ENCODE results near the gene C20orf144.

The C20orf144 gene

DNA sequence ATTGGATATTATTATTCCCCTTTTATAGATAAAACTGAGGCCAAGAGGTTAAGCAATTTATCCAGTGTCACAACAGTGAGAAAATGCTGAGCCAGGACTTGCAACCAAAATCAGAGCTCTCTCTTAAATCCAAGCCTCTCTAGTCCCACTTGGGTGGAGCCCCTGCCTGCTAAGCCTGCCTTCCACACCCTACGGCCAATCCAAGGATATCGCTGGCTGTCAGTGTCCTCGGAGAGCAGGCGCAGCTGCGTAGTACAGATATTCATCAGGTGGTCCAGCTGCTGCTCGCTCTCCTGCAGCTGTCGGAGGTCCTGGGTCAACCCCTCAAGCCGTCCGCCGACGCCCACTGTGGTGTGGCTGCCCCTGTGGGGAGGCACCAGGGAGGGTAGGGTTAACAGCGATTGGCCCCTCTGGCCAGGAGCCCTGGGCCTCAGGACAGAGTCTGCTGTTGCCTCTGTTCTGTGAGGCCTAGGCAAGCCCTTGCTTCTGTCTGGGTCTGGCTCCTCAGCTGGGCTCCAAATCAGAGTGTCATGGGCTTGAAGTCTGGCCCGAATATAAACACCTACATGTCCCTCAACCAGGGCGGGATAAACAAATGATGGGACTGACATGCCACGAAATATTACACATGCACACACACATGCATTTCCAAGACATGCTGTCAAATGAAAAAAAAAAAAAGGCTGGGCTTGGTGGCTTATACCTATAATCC, 16.0 kb downstream of the C20orf144 start:
- no peak for DNase-seq

DNA sequence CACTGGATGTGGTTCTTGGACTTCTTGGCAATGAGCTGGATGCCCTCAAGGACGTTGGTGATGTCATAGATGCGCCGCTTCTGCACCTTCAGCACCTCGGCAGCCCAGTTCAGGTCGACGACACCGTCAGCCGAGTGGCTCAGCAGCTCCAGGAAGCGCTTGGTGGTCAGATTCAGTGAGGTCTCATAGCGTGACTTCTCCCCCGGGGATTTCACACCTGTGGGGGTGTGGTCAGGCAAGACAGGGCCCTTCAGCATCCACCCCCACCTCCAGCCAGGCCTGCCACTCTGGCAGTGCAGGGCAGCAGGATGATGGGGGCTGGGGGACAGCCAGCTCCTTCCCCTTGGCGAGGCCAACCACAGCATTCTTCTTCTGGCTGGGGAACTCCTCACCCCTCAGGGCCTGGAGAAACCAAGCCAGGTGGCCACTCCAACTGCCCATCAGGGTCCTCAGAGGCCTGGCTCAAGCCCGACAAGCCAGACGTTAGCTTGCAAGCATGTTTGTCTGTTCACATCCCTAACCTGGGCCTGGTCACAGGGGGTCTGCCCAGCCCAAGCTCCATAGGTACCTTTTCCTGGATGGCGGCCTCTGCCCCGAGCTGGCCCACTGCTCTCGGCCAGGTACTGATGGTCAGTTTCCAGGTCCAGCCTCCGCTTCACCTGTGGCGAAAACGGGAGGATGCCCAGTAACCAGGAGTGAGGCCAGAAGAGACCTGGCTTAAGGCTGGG, 17.8 kb downstream of the C20orf144 start:
- no peak for DNase-seq

DNA sequence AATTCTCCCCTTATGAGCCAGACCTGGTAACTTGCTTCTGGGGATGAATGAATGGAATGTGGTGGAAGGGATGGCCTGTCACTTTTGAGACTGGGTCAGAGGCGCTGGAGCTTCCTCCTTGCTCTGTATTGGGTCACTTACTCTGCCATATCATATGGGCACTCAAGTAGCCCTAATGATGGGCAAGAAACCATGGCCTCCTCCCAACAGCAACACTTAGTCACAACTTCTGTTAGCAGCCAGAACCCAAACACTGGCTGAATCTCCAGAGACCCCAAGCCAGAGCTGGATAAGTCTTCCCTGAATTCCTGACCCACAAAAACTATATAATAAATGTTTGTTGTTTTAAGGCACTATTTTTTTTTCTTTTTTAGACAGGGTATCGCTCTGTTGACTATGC, 18.6 kb downstream of the C20orf144 start:
- no peak for DNase-seq

DNA sequence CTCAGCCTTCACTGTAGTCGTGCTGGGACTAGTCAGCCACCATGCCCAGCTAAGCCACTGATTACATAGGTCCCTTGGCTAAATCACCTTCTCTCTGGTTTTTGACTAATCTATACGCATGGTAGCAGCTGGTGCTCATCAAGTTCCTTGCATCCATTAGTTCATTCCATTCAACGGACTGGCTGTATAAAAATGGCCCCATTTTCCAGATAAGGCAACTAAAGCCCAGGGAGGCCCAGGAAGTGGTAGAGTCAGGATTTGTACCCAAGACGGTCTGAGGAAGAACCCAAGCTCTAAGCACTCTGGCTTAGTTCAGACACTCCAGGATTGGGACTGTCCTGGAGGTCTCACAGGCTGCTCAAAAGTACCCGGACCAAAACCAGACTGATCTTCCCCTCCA, 19.2 kb downstream of the C20orf144 start:
- no peak for DNase-seq

DNA sequence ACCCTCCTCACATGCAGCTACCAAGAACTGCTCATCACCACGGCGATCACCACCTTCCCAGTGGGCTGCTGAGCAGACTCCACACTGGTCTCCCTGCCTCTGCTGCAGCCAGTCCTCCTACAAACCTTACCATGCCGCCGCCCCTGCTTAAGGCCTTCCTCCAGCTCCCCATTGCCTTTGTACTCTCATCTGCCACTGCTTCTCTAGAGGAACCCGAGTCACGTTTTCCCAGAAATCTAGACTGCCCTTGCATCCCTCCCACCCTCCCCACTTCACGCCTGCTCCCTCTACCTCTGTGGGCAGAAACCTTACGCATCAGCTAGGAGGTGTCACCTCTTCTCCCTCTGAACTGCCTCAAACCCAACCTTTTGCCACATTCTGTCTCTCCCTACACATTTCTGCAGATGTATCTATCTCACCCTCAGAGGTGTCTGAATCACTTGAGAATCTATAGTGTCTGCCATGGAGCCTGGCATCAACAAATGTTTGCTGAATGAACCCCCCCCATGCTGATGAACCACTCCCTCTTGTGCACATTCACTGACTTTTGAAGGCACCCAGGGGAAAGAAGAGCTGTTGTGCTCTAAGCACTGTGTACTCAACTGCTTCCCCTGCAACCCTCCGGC, 19.7 kb downstream of the C20orf144 start:
- no peak for DNase-seq

DNA sequence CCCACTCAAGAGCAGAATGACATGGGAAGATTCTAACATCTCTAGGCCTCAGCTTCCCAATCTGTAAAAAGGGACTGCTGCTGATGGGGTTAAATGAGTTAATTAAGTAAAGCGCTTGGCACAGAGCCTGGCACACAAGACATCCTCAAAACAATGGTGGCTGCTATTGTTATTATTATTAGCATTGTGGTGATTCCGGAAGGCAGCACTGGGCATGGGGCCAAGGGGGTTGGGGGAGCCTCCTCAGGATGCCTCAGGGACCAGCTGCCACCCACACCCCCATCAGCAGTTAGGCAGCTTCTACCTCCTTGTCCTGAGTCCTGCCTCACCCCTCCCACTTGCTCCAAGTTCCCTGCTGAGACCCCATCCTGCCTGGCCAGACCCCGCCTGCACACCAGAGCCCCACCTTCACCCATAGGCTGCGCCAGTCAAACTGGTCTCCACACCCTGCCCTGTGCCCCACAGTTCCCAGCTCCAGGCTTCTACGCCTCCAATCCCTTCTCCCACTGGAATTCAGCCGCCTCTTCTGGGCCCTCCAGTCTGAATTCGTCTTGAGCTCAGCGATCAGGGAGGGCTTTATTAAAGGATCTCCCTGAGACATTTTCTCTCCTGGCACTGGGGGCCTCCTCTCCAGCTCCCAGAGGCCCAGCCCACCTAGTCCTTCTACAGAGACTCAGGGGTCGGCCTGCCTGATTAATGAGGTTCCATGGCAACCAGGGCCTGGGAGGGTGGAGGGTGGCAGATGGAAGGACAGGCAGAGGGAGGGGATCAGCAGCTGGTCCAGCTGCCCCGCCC, 22.6 kb downstream of the C20orf144 start:
- DNase-seq, result no peak

DNA sequence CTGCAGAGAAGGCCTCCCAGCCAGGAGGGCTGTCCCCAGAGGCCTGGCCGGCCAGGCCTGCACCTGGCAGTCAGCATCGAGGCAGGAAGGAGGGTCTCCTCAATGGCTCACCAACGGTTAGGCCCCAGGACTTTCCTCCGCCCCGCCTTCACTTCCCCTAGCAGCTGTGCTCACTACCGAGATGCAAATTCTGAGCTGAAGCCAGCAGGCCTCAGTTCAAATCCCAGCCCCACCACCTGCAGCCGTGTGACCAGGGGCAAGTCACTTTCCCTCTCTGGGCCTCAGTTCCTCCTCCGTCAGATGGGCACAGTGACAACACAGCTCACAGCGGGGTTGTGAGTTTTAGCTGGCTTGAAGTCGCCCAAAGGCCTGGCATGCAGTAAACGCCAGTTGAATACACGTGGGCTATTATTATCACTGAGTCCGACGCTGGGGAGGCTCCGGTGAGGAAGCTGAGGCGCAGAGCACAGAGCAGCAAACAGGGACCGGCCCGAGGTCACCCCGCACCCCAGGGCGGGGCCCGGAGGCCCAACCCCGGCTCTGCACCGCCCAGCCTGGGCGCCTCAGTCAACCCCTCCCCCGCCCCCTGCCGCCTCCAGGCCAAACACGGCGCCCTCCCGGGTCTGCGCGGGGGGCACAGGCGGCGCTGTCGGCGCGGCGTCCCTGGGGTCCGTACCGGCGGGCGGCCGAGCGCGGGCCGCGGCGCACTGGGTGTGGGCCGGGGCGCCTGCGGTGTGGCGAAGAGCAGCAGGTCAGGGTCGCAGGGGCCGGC, 23.4 kb downstream of the C20orf144 start:
- peak; percentile 63 for DNase-seq

DNA sequence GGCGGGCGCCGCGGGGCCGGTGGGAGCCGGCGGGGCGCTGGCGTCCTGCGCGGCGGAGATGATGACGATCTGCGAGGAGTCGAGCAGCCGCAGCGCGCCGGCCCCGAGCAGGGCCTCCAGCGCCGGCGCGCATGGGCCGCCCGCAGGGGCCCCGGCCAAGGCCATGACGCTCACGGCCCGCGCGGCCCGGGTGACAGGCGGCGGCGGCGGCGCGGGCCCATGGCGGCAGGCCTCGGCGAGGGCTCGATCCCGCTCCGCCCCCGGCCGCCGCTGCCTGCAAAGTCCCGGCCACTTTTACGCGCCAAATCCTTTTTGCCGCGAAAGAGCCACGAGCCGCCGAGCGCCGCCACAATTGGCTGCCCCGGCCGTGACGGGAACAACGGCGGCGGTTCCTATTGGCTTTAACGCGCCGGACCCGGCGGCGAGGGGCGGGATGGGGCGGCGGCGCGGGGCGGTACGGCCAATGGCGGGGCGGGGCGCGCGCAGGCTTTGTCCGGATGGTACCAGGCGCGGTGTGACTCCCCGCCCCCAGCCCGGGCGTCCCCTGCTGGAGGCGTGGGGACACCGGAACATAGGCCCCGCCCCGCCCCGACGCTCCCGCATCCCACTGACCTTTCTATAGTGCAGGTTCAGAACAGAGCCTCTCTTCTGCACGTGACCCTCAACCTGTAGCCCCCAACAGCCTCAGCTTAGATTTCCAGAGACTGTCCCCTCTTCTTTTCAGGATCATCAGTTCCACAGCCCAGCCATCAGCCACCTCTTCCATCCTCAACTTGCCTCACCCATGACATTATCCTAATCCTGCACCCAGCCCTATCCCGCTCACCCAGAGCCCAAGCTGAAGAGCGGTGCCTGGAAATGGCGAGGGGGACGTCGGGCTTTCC, 24.2 kb downstream of the C20orf144 start, which contains the start of gene E2F1:
E2F1 (minus strand) TSS at position 286 of the 884 bp plus-strand sequence; CDS start at position 165, 121 bp downstream.
- peak; percentile 97 for DNase-seq

DNA sequence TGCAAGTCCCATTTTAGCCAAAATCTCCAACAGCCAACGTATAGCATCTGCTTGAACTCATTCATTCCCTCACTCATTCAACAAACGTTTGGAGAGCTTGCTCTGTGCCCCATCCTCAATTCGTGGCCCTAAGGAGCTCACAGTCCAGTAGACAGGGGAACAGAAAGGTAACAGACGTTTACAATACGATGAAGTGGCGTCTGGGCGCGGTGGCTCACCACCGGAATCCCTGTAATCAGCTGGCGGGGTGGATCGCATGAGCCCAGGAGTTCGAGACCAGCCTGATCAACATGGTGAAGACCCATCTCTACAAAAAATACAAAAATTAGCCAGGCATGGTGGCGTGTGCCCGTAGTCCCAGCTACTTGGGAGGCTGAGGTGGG, 24.8 kb downstream of the C20orf144 start:
- DNase-seq, result no peak

DNA sequence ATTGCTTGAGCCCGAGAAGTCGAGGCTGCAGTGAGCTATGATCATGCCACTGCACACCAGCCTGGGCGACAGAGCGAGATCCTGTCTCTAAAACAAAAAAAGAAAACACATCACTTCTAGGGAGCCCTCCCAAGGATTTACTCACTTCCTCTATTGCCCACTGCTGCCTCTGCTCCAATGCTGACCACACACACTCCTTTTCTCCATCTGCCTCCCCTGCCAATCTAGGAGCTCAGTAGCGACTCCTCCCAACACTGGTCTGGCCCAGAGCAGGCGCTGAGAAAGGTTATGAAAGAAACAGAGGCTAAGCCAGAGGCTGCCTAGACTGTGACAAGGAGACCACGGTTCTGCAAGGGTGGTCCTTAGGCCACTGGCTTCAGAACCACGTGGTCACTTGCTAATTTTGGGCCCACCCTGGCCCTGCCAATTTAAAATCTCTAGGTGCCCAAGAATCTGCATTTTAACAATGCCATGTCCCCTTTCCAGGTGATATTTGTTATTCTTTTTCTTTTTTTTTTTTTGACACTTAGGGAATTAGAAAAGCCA, 25.3 kb downstream of the C20orf144 start:
- DNase-seq, result no peak

DNA sequence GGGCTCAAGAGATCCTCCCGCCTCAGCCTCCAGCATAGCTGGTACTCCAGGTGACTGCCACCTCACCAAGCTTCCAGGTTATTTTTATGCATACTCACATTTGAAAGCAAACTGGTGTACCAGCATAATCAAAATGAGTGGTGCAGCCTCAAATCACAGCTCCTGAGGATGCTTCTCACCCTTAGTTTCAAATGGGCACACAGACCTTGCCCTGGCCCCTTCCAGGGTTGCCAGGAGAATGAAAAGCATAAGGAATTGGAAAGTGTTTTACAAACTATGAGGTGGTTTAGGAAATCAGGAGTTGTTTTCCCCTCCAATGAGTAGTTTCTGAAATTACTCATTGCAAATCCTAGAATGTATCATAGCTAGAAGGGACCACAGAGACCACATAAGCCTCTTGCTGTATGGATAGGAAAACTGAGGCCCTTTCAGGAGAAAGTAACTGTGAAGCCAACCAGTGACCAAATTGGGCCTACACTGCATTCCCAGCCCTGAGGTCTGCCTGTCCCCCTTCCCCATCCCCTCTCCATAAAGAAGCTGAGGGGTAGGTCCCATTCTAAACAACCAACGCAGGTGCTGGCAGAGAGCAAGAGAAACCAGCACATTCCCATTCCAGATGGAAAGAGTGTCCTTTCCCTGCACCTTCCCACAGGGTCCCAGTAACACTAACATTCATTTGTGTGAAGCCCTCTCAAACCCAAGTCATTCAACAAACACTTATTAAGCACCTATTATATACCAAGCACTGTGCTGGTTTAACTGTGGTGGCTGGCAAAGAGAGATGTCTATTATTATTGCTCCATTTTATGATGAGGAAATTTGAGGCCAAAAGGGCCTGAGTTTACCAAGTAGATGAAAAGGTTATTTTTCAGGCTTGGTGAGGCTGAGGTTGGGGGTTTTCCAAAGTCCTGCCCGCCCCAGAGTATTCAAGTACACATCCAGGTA, 26.1 kb downstream of the C20orf144 start:
- no peak for DNase-seq

DNA sequence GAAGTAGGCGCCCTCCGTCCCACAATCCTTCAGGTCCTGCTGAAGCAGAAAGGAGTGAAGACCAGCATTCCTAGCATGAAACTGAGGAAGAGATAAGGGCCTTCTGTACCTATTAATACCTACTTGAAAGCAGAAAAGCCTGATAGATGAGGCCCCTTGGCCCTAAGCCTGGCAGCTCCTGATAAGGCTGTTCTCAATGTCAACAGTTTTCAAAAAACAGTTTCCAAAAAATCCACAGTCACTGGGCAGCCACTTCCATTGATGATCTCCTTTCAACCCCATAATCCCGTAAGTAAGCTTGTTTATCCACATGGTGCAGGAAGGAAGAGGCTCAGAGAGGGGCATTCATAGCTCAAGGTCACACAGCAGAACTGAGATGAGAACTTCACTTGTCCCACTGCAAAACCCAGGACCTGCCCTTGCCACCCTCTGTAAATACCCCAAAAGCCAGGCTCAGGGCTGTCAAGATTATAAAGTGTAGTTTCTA, 26.9 kb downstream of the C20orf144 start:
- no peak for DNase-seq

DNA sequence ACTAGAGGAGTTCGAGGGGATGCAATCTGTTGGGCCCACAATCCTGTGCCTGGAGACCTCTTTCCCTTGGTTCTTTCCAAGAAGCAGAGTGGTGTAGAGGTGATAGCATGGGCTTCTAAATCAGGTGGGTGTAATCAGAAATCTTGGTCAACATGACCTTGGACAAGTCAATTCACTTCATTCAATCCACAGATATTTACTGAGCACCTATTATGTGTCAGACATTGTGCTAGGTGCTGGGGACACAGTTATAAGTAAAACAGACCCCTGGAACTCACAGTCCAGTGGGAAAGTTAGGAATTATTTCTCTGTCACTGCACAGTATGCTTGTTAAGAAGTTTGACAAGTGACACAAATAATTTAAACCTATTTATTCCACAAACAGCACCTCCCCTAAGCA, 27.4 kb downstream of the C20orf144 start:
- no peak for DNase-seq

DNA sequence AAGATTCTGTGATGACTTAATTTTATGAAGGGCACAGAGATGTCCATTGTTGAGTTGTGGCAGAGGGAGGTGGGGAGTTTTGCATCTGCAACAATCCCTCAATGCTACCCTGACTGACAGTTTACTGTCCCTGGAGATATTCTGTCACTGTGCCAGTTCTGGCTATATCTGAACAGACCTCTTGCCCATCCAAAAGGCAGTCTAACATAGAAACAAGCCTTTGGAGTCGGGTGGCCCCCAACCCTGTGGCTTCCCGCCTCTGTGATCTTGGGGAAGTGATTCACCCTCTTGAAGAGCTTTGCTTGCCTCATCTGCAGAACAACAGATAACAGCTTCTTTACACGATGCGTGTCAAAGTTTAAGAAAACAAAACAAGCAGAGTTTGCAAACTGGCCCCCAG, 27.8 kb downstream of the C20orf144 start:
- no peak for DNase-seq

DNA sequence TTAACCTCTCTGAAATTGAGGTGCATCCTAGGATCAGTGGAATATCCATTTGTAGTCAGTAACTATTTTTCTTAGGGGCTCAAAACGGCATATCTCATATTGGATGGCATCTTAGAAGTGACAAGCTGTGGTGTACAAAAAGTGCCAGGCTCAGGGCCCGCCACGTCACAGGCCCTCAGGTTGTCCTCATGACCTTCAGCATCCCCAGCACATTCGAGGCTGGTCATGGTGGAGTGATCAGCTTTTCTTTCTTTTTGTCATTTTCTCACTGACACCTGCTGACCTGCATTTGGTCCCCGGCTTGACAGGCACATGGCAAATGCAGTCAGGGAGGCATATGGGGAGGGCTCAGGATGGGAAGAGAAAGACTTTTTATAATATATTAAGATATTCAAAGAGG, 31.2 kb downstream of the C20orf144 start:
- no peak for DNase-seq

DNA sequence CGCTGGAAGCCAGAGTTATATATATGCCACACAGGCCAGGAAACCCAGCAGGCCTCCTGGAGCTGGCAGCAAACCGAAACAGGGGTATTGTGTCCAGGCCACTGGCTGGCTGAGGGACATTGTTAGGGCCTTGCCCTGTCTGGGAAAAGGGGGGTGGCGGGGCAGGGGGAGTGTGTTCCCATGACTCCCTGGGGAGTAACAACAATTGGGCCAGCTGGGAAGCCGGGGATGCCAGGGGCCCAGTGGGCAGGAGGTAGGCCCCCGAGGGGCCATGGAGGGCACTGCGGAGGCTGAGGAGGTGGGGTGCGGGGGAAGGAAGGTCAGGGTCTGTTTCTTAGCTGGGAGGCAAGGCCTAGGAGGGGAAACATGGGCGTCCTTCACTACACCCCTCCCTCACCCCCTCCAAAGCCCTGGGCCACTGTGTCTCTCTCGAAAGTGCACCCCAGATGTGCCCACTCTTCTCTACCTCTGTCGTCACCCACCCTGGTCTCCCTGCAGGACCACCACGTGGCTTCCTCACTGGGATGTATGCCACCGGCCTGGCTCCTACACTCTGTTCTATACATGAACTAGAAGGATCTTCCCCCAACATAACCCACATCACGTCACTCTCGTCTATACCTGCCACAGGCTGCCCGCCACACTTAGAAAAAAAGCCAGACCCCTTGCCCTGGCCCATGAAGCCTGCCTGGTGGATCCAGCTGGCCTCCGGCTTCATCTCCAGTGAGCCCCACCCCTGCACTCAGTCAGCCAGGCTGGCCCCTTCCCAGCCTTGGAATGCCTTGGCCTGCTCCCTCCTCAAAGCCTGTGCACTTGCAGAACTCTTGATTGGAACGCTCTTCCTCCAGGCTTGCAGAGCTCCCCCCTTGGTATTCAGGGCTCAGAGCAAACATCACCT, 31.9 kb downstream of the C20orf144 start:
- DNase-seq, result no peak

DNA sequence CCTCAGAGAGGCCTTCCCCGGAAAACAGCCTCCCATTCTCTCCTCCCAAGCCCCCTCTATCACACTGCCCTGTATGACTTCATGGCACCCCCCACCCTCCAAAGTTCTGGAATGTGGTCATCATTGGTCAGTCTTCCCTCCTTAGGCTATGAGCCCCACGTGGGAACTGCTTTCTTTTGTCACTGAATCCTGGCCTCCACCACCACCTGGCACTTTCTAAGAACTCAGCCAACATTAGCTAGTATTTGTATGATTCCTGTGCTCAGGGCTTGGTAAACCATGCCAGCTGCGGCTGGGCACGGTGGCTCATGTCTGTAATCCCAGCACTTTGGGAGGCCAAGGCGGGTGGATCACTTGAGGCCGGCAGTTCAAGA, 32.5 kb downstream of the C20orf144 start:
- DNase-seq, result no peak

DNA sequence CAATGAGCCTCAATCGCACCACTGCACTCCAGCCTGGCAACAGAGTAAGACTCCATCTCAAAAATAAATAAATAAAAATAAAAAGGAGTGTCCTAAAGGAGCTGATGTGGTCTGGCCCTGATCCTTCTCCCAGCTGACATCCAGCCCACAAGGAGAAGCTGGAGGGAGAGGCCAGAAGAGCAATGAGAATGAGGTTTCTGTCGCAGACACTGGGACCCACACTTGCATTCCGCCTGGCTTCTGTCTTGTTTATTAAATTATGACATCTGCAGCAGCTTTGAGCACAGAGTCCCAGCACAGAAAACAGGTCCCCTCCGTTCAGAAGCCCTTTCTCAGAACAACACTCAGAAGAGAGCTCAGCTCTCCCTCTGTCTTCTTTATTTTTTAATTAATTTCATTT, 34.3 kb downstream of the C20orf144 start:
- DNase-seq, result no peak

DNA sequence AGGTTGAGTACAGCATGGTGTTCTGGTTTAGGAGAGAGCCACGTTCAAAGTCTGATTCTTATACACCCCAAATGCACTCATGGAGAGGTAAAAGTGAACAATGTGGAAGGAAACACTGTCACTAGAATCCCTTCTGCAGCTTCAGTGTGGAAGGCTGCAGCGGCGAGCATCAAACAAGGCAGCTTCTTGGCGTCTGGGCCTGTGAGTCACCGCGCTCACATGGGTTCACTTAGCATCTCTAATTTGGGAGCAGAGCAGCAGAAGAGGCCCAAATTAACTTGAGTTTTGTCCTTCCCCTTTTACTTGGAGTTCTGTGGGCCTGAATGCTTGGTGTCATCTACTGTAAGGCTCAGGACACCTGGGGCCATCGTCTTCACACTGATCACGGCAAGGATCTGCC, 35.0 kb downstream of the C20orf144 start:
- no peak for DNase-seq

Measured in stimulated activated CD4-positive, alpha-beta T cell treated with anti-CD3 and anti-CD28 coated beads, Interleukin-12 subunit alpha, Interleukin-12 subunit beta, amount 100 ng/mL, for 4 hours (primary cell).